HG03159 (cell line): Measurements from ENCODE around the gene ELMO2.
A peak's percentile ranks its signal among the peaks of the same experiment; 100 is the strongest.
"Not testable (repeated sequence)": the region's sequence is repeated elsewhere in the genome, so short reads cannot be mapped to it uniquely, and the experiment has no call there.

Source experiments
- ATAC-seq: cut with Tn5 transposase; IDR thresholded peaks from one replicate; pipeline ENCODE4 v1.9.1; 2021; ENCODE audit warnings: mild to moderate bottlenecking, moderate library complexity; ENCODE audit not compliant: unreplicated experiment

The ELMO2 gene

GRCh38 chr20:46407671-46407996 lies 1.2 kb upstream of the ELMO2 start:
- ATAC-seq, result no peak

DNA sequence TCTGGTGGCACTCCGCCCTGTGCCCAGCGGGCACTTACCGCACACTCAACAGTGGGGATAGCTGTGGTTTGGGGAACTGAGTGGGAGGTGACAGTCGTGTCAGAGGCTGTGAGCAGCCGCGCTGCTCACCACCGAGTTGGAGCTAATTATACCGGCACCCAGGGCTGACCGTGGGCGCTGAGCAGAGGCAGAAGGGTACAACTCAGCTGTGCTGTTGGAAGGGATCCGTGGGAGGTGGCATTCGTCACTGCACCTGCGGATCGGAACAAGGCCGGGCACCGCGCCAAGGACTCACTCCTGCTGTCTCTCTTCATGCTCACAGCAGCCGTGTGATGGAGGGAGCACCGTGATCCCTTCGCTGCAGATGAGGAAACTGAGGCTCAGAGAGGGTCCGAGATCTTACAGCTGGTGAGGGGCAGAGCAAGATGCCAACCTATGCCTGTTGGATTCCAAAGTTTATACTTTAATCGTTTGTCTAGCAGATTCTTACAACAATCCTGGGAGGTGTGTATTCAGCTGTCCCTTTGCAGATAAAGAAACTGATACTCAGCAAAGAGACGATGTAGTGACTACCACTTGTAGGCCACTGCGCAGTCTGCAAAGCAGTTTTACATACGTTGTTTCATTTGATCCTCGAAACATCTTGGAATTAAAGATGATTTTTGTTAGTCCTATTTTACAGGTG lies 713 bp upstream of the ELMO2 start:
- ATAC-seq, result peak; percentile 32

DNA sequence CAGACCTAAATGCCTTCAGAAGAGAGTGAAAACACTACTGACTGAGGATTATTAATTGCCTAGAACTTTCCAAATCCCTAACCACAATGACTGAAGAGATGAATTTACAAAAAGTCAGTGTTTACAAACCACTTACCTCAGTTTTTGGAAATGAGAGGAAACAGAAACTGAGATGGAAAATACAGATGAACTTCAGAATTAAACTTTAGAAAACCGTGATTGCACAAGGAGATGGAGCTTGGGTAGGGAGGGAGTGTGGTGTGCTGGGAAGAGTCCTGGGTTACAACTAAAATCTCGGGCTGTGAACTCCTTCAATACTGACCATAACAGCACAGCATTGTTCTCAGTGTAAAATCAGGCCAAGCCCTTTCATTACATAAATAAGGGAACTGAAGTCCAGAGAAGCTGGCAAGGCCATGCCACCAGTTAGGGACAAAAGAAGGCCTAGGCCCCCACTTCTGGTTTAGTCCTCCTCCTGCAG lies 4.0 kb downstream of the ELMO2 start:
- no peak for ATAC-seq

- ATAC-seq, result no peak
Measured at GRCh38 chr20:46401478-46401860, 4.9 kb downstream of the ELMO2 start.

- ATAC-seq, result no peak
Measured at GRCh38 chr20:46400828-46401477, 5.5 kb downstream of the ELMO2 start.

DNA sequence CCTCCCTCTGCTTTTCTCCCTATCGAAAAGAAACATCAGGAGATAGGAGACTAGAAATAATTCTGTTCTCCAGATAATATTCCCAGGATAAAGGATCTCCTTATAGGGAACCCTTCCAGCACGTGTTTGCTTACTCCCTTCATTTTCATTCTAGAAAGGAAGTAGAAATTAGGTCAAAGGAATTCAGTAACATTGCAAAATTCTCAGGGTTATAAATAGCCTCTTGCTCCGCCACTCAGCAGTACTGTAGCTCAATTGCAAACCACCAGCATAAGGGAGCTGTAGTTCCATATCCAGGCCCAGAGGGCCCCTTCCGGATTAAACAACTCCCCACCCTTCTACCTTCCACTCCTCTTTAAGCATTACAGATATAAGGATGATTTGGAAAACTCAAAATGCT lies 6.2 kb downstream of the ELMO2 start:
- ATAC-seq, result no peak

DNA sequence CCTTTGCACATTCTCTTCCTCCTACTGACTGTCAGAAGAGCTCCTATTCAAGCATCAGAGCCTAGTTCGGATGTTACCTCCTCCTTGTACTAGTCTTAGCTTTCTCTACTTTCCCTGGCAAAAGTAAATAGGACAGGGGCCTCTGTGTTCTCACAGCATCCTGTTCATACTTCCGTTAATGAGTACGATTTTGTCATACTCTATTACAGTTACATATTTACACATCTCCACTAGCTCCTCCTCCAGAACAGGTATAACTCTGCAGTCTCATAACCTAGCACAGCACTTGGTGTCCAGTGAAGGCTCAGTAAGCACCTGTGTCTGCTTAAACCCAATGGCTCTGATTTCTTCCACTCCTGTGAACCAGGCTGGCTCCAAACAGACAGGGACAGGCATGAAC lies 7.0 kb downstream of the ELMO2 start:
- ATAC-seq, result no peak

GRCh38 chr20:46398963-46399362 lies 7.5 kb downstream of the ELMO2 start:
- no peak for ATAC-seq

GRCh38 chr20:46396052-46396740 lies 10.2 kb downstream of the ELMO2 start:
- ATAC-seq, result no peak

GRCh38 chr20:46394872-46395760 lies 11.3 kb downstream of the ELMO2 start:
- no peak for ATAC-seq

GRCh38 chr20:46393967-46394366 lies 12.4 kb downstream of the ELMO2 start:
- ATAC-seq, result no peak

- no peak for ATAC-seq
Measured at GRCh38 chr20:46388937-46389336, 17.5 kb downstream of the ELMO2 start.

GRCh38 chr20:46388201-46388836 lies 18.1 kb downstream of the ELMO2 start:
- no peak for ATAC-seq

- not testable (repeated sequence) for ATAC-seq
Measured at GRCh38 chr20:46387054-46387453, 19.4 kb downstream of the ELMO2 start.

DNA sequence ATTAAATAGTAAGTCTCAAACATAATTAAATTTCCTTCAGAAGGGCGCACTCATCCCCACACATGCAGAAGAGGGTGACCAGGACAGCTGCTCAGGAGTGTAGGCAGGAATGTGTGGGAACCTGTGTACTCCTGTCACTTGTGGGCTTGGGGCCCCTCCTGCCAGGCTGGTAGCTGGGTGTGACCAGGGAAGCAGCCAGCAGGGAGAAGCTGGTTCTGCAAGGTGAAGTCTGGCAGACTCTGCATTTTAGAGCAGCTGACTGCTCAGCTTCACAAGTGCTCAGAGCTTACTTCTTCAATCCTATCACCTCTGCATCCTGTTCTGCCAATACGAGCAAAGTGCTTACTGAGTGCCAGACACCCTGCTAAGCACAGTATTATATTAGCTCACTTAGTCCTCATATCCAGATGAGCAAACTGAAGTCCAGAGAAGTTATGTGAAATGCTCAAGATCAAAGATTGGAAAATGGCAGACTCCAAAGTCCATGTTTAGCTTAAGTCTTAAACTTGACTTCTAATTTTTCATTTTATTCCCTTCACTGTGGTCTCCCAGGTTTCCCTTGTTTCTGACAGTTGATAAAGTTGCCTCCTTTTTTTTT lies 27.9 kb downstream of the ELMO2 start:
- ATAC-seq, result no peak

- ATAC-seq, result no peak
Measured at GRCh38 chr20:46377518-46377917, 28.9 kb downstream of the ELMO2 start.

DNA sequence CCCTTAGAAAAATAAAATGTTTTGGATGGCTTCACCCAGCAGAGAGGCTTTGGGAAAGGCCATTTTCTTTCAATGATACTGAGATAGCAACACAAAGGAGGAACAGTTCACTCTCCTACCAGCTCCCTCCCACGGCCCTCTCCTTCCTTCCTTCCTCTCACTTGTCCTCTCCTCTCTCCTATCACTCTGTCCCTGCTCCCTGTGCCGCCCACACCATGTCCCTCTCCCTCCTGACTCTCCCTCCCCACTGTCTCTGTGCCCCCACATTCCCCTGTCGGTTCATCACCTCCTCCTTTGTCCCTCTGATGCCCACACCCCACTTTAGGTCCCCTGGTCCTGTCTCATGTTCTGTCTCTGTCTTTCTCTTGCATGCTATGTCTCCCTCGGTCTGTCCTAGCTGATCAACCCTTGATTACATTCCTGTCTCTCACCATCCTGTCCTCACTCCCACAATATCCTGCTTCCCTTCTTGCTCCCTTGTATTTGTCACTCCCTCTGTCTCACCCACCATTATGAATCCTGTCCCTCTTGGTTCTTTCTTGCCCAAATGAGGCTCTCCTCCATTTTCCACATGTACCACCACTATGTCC lies 30.1 kb downstream of the ELMO2 start:
- no peak for ATAC-seq

DNA sequence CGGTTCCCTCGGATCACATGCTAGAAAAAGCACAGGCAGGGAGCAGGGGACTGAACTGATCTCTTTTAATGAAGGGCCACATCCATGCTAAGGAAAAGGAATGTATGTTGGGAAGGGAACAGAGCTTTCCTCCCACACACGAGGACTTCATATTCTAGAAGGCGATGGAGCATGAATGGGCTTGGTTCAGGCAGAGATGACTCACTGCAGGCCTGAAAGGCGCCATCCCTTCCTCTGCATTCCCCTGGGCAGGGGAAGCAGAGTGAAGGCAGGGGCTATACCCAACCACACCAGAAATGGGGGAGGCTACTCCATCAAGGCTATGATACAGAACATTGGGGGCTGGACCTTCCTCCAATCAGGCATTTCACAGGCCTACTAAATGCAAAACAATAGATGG lies 30.6 kb downstream of the ELMO2 start:
- ATAC-seq, result no peak

- ATAC-seq, result no peak
Measured at GRCh38 chr20:46374383-46374782, 32.0 kb downstream of the ELMO2 start.

DNA sequence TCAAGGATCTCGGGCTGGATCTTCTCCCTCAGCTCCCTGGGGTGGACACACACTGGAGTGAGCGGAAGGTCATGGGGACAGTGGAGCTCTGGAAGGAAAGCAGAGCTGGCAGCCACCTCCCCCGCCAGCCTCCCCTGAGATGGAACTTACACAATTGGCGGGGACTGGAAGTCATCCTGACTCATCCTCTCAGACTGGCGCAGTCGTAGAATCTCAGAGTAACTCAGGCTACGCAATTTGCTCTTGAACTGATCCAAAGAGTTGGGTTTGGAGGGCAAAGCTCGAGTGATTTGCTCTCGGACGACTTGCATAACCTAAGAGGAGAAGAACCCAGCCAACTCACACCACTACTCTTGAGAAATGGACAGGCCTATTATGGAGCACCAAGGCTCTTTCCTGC lies 34.8 kb downstream of the ELMO2 start:
- ATAC-seq, result no peak
